Upper lobe of left lung (tissue), 4 donors: Measurements from ENCODE around the gene SGF29.
"Not testable (repeated sequence)": the region's sequence is repeated elsewhere in the genome, so short reads cannot be mapped to it uniquely, and the experiment has no call there.

Source experiments
- EP300 ChIP-seq, 4 donors: sonication (generic); formaldehyde crosslinking; IDR thresholded peaks; one replicate each; pipeline ENCODE4 v1.5.1; 2017; ENCODE audit warnings: antibody characterized with exemption in 4 of 4, control low read depth in 2 of 4
- POLR2A ChIP-seq, 4 donors: fragments of 450-650 bp; IDR thresholded peaks; one replicate each; pipeline ENCODE4 v1.5.1; 2016 to 2017; ENCODE audit warnings: antibody characterized with exemption in 4 of 4, mild to moderate bottlenecking in 2 of 4
- TF ChIP-seq, protein P1 (sequence below), 6 experiments: fragments of 450-650 bp in 4 of 6; fragments of 200-600 bp in 2 of 6; sonication (generic) in 2 of 6; IDR thresholded peaks; one replicate each; pipeline ENCODE4 v1.5.1; 2016 to 2019; ENCODE audit warnings: antibody characterized with exemption in 6 of 6

DNA sequence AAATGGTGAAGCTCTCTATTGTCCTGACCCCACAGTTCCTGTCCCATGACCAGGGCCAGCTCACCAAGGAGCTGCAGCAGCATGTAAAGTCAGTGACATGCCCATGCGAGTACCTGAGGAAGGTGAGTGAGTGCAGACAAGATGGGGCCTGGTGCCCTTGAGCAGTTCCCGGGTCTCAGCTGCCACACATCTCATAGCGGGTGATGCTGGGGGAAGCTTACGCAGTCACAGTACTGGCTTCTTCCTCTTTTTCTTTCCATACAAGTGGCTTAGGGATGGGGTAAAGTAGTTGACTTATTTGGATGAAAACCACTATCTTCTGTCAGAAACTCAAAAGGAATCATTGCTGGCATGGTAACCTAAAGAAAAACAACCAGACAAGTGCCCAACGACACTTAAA is 84.6 kb downstream of the SGF29 start:
- not testable (repeated sequence) for TF ChIP-seq POLR2A, EP300 (IDR thresholded peaks at IDR 0.05)
- TF ChIP-seq, protein P1, sequence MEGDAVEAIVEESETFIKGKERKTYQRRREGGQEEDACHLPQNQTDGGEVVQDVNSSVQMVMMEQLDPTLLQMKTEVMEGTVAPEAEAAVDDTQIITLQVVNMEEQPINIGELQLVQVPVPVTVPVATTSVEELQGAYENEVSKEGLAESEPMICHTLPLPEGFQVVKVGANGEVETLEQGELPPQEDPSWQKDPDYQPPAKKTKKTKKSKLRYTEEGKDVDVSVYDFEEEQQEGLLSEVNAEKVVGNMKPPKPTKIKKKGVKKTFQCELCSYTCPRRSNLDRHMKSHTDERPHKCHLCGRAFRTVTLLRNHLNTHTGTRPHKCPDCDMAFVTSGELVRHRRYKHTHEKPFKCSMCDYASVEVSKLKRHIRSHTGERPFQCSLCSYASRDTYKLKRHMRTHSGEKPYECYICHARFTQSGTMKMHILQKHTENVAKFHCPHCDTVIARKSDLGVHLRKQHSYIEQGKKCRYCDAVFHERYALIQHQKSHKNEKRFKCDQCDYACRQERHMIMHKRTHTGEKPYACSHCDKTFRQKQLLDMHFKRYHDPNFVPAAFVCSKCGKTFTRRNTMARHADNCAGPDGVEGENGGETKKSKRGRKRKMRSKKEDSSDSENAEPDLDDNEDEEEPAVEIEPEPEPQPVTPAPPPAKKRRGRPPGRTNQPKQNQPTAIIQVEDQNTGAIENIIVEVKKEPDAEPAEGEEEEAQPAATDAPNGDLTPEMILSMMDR (IDR thresholded peaks at IDR 0.05), result not testable (repeated sequence)
